IPS-20b (cell line): ENCODE data around the gene MOB3B.
"Not testable (repeated sequence)": the region's sequence is repeated elsewhere in the genome, so short reads cannot be mapped to it uniquely, and the experiment has no call there.

Source experiments
- H3K27ac ChIP-seq: one replicate; pipeline ENCODE4 v1.5.1; 2013; ENCODE audit warnings: low read length
- H3K27me3 ChIP-seq: 2 replicates; pipeline ENCODE4 v1.6.1; 2013; ENCODE audit warnings: mild to moderate bottlenecking, low read length, inconsistent platforms; ENCODE audit not compliant: insufficient read depth
- H3K36me3 ChIP-seq: 2 replicates; pipeline ENCODE4 v1.6.1; 2013; ENCODE audit warnings: low read depth, mild to moderate bottlenecking, inconsistent platforms, low read length, moderate library complexity; ENCODE audit not compliant: insufficient read depth
- H3K4me1 ChIP-seq: 2 replicates; pipeline ENCODE4 v1.6.1; 2013; ENCODE audit warnings: mild to moderate bottlenecking, control low read depth, inconsistent platforms, low read length, moderate library complexity; ENCODE audit not compliant: insufficient read depth
- H3K4me3 ChIP-seq: 2 replicates; pipeline ENCODE4 v1.5.1; 2013; ENCODE audit warnings: mild to moderate bottlenecking, low read length, inconsistent platforms
- H3K9ac ChIP-seq: 2 replicates; pipeline ENCODE4 v1.6.1; 2013; ENCODE audit warnings: low read depth, mild to moderate bottlenecking, inconsistent platforms, low read length, moderate library complexity
- H3K9me3 ChIP-seq: 2 replicates; pipeline ENCODE4 v1.6.1; 2013; ENCODE audit warnings: mild to moderate bottlenecking, low read depth, low read length, inconsistent platforms; ENCODE audit not compliant: insufficient read depth

The MOB3B gene

GRCh38 chr9:27460226-27461023 is 69.2 kb downstream of the MOB3B start:
- H3K9me3 ChIP-seq, result no peaks in the 10 kb centered on the region
- H3K27me3 ChIP-seq, result no peaks in the 10 kb centered on the region
- no peak overlapping the region for H3K4me3 ChIP-seq
- peaks cover 14% of the 10 kb centered on the region for H3K4me1 ChIP-seq
- no peak overlapping the region for H3K27ac ChIP-seq
- H3K9ac ChIP-seq, result no peak overlapping the region
- H3K36me3 ChIP-seq, result peaks cover 4% of the 10 kb centered on the region

- Histone ChIP-seq H3K27ac (peak overlapping the region; percentile 15), H3K9ac (peak overlapping the region; percentile 41; the same call in 1 of the 2 replicates), H3K27me3 (no peaks in the 10 kb centered on the region), H3K4me3 (no peak overlapping the region; the same call in 1 of the 2 replicates), H3K4me1 (peaks cover 14% of the 10 kb centered on the region), H3K36me3 (peaks cover 15% of the 10 kb centered on the region), H3K9me3 (no peaks in the 10 kb centered on the region)
Observed at GRCh38 chr9:27457445-27457844, 72.2 kb downstream of the MOB3B start.

- Histone ChIP-seq H3K9ac (no peak overlapping the region), H3K27ac (no peak overlapping the region), H3K9me3 (no peaks in the 10 kb centered on the region), H3K4me1 (peaks cover 28% of the 10 kb centered on the region), H3K4me3 (no peak overlapping the region), H3K36me3 (peaks cover 15% of the 10 kb centered on the region), H3K27me3 (no peaks in the 10 kb centered on the region)
Observed at GRCh38 chr9:27453860-27454553, 75.6 kb downstream of the MOB3B start.

- Histone ChIP-seq H3K4me1 (peaks cover 14% of the 10 kb centered on the region; the same call in 1 of the 2 replicates), H3K4me3 (no peak overlapping the region), H3K27me3 (no peaks in the 10 kb centered on the region), H3K36me3 (peaks cover 15% of the 10 kb centered on the region), H3K27ac (no peak overlapping the region), H3K9me3 (no peaks in the 10 kb centered on the region), H3K9ac (no peak overlapping the region)
Observed at GRCh38 chr9:27451207-27451797, 78.3 kb downstream of the MOB3B start.

- Histone ChIP-seq H3K4me3 (no peak overlapping the region), H3K27me3 (no peaks in the 10 kb centered on the region), H3K9ac (no peak overlapping the region), H3K36me3 (peaks cover 14% of the 10 kb centered on the region), H3K4me1 (peaks cover 17% of the 10 kb centered on the region; the same call in 1 of the 2 replicates), H3K9me3 (no peaks in the 10 kb centered on the region), H3K27ac (no peak overlapping the region)
Observed at GRCh38 chr9:27450752-27451151, 78.9 kb downstream of the MOB3B start.

- not testable (repeated sequence) for H3K36me3 ChIP-seq, H3K27me3 ChIP-seq, H3K27ac ChIP-seq, H3K4me3 ChIP-seq, H3K9me3 ChIP-seq, H3K9ac ChIP-seq
- peaks cover 21% of the 10 kb centered on the region; the same call in 1 of the 2 replicates for H3K4me1 ChIP-seq
Observed at GRCh38 chr9:27448356-27448755, 81.3 kb downstream of the MOB3B start.

- no peak overlapping the region for H3K9ac ChIP-seq
- H3K9me3 ChIP-seq, result no peaks in the 10 kb centered on the region
- H3K27me3 ChIP-seq, result no peaks in the 10 kb centered on the region
- H3K36me3 ChIP-seq, result no peaks in the 10 kb centered on the region
- peaks cover 21% of the 10 kb centered on the region; the same call in 1 of the 2 replicates for H3K4me1 ChIP-seq
- H3K27ac ChIP-seq, result no peak overlapping the region
- H3K4me3 ChIP-seq, result no peak overlapping the region
Observed at GRCh38 chr9:27447031-27447683, 82.5 kb downstream of the MOB3B start.

GRCh38 chr9:27445688-27446087 is 83.9 kb downstream of the MOB3B start:
- H3K9ac ChIP-seq, result no peak overlapping the region
- no peaks in the 10 kb centered on the region for H3K9me3 ChIP-seq
- no peaks in the 10 kb centered on the region for H3K36me3 ChIP-seq
- no peaks in the 10 kb centered on the region for H3K27me3 ChIP-seq
- no peak overlapping the region for H3K4me3 ChIP-seq
- peaks cover 14% of the 10 kb centered on the region; the same call in 1 of the 2 replicates for H3K4me1 ChIP-seq
- H3K27ac ChIP-seq, result no peak overlapping the region

GRCh38 chr9:27445057-27445595 is 84.5 kb downstream of the MOB3B start:
- H3K27me3 ChIP-seq, result no peaks in the 10 kb centered on the region
- no peak overlapping the region for H3K4me3 ChIP-seq
- no peak overlapping the region for H3K27ac ChIP-seq
- no peak overlapping the region for H3K9ac ChIP-seq
- H3K9me3 ChIP-seq, result no peaks in the 10 kb centered on the region
- H3K4me1 ChIP-seq, result peaks cover 12% of the 10 kb centered on the region; the same call in 1 of the 2 replicates
- H3K36me3 ChIP-seq, result no peaks in the 10 kb centered on the region

- Histone ChIP-seq H3K36me3 (no peaks in the 10 kb centered on the region), H3K4me3 (no peak overlapping the region), H3K27ac (no peak overlapping the region), H3K4me1 (peaks cover 12% of the 10 kb centered on the region; the same call in 1 of the 2 replicates), H3K9me3 (no peaks in the 10 kb centered on the region), H3K9ac (no peak overlapping the region), H3K27me3 (no peaks in the 10 kb centered on the region)
Observed at GRCh38 chr9:27442464-27442863, 87.2 kb downstream of the MOB3B start.

GRCh38 chr9:27441741-27442070 is 87.9 kb downstream of the MOB3B start:
- Histone ChIP-seq H3K4me3 (no peak overlapping the region), H3K9me3 (no peaks in the 10 kb centered on the region), H3K9ac (no peak overlapping the region), H3K27me3 (no peaks in the 10 kb centered on the region), H3K36me3 (no peaks in the 10 kb centered on the region), H3K4me1 (peaks cover 12% of the 10 kb centered on the region; the same call in 1 of the 2 replicates), H3K27ac (no peak overlapping the region)
